22Rv1 (cell line): Measurements from ENCODE around the gene MCF2L.

Source experiments
- CTCF ChIP-seq: fragments of 450-650 bp; IDR thresholded peaks from 2 replicates; pipeline ENCODE4 v1.5.1; 2017; ENCODE audit warnings: mild to moderate bottlenecking
- ZFX ChIP-seq: fragments of 450-650 bp; IDR thresholded peaks from 2 replicates; pipeline ENCODE4 v1.6.1; 2017; ENCODE audit warnings: antibody characterized with exemption, borderline replicate concordance

- TF ChIP-seq CTCF (no peak), ZFX (no peak)
Measured at GRCh38 chr13:112986946-112987681, 18.1 kb downstream of the MCF2L start.
